G401 (cell line): ENCODE measurements around the gene AK2. TPM values are rescaled to one million over a fixed set of nuclear protein-coding genes. Genes with fewer than 3 reads are reported as not detected.
"Not testable (repeated sequence)": the region's sequence is repeated elsewhere in the genome, so short reads cannot be mapped to it uniquely, and the experiment has no call there.

Source experiments
- DNase-seq: peaks from one replicate; pipeline ENCODE4 v3.0.0-alpha.2; 2015; ENCODE audit warnings: low spot score
- in situ Hi-C: cut with HindIII; loops from 2 replicates; pipeline ENCODE4 v1.10.0; 2016; ENCODE audit warnings: low sequenced_read_pairs, mixed read lengths
- total RNA-seq: library from RNA; depleted of rRNA; stranded (reverse); fragments of >200 nt; shearing (Covaris generic); gene quantifications from 2 replicates; pipeline ENCODE4 v1.2.3, GENCODE V29; 2014

AK2 gene
- total RNA-seq, 1 experiment from 2014 or later = 260 TPM

- in situ Hi-C loops = no loop called here
- DNase-seq = peak; percentile 60
These were observed 19.7 kb upstream of the AK2 start for GRCh38 chr1:33056426-33056825.

- in situ Hi-C loops = no loop called here
- DNase-seq = peak; percentile 87
These were observed 18.7 kb upstream of the AK2 start for GRCh38 chr1:33055210-33056008.

- in situ Hi-C loops = no loop called here
- no peak for DNase-seq
These were observed 13.8 kb upstream of the AK2 start for GRCh38 chr1:33050221-33051076.

- no peak for DNase-seq
- in situ Hi-C loops = no loop called here
These were observed 12.7 kb upstream of the AK2 start for GRCh38 chr1:33049371-33049770.

- in situ Hi-C loops = no loop called here
- DNase-seq = no peak
These were observed 11.7 kb upstream of the AK2 start for GRCh38 chr1:33048426-33048825.

GRCh38 chr1:33047839-33048305 lies 11.2 kb upstream of the AK2 start:
- DNase-seq = no peak
- in situ Hi-C loops = no loop called here

GRCh38 chr1:33047290-33047689 lies 10.6 kb upstream of the AK2 start:
- in situ Hi-C loops = no loop called here
- DNase-seq = no peak

- in situ Hi-C loops, DNase-seq: not testable (repeated sequence)
These were observed 9.6 kb upstream of the AK2 start for GRCh38 chr1:33046234-33046633.

- in situ Hi-C loops = no loop called here
- no peak for DNase-seq
These were observed 9.1 kb upstream of the AK2 start for GRCh38 chr1:33045814-33046213.

- in situ Hi-C loops = no loop called here
- no peak for DNase-seq
These were observed 8.6 kb upstream of the AK2 start for GRCh38 chr1:33045246-33045645.

GRCh38 chr1:33043267-33044092 lies 6.8 kb upstream of the AK2 start:
- in situ Hi-C loops = no loop called here
- DNase-seq = no peak

GRCh38 chr1:33042831-33043230 lies 6.1 kb upstream of the AK2 start:
- DNase-seq = peak; percentile 98
- in situ Hi-C loops = no loop called here

- DNase-seq = no peak
- in situ Hi-C loops = no loop called here
These were observed 4.3 kb upstream of the AK2 start for GRCh38 chr1:33041026-33041425.

GRCh38 chr1:33039840-33040239 lies 3.2 kb upstream of the AK2 start:
- in situ Hi-C loops = no loop called here

GRCh38 chr1:33036051-33036525 lies 595 bp downstream of the AK2 start:
- no peak for DNase-seq
- in situ Hi-C loops = no loop called here

More at GRCh38 chr1:33039840-33040239, 3.2 kb upstream of the AK2 start:
- DNase-seq = no peak

GRCh38 chr1:33032126-33032869 lies 4.4 kb downstream of the AK2 start:
- DNase-seq = no peak
- in situ Hi-C loops = no loop called here

- DNase-seq = no peak
- in situ Hi-C loops = no loop called here
These were observed 5.2 kb downstream of the AK2 start for GRCh38 chr1:33031506-33031905.

GRCh38 chr1:33030575-33030974 lies 6.1 kb downstream of the AK2 start:
- no peak for DNase-seq
- in situ Hi-C loops = no loop called here

- no peak for DNase-seq
- in situ Hi-C loops = no loop called here
These were observed 6.8 kb downstream of the AK2 start for GRCh38 chr1:33029921-33030320.
